Smooth muscle cell (in vitro differentiated cells): Measurements from ENCODE around the gene TIMP2. TPM values are rescaled to one million over a fixed set of nuclear protein-coding genes. Genes with fewer than 3 reads are reported as not detected.

Source experiments
- DNase-seq: peaks from one replicate; lab custom pipeline; 2025; ENCODE audit not compliant: unreplicated experiment; lab: John Stamatoyannopoulos, UW
- H2AFZ ChIP-seq: fragments of 200-600 bp; sonication (generic); 2 replicates; pipeline ENCODE4 v1.6.0; 2016; ENCODE audit warnings: antibody characterized with exemption, low read depth, mild to moderate bottlenecking
- H3F3A ChIP-seq: fragments of 200-600 bp; sonication (generic); 2 replicates; pipeline ENCODE4 v1.6.0; 2017; ENCODE audit warnings: antibody characterized with exemption, low read depth
- H3K27ac ChIP-seq: fragments of 200-600 bp; sonication (generic); 2 replicates; pipeline ENCODE4 v1.5.1; 2016; ENCODE audit warnings: low read depth, mild to moderate bottlenecking
- H3K27me3 ChIP-seq: fragments of 200-600 bp; sonication (generic); 2 replicates; pipeline ENCODE4 v1.6.1; 2016; ENCODE audit warnings: low read depth, mild to moderate bottlenecking
- H3K36me3 ChIP-seq: fragments of 200-600 bp; sonication (generic); 2 replicates; pipeline ENCODE4 v1.5.1; 2016; ENCODE audit warnings: low read depth
- H3K4me1 ChIP-seq: fragments of 200-600 bp; sonication (generic); 2 replicates; pipeline ENCODE4 v1.5.1; 2016; ENCODE audit warnings: low read depth
- H3K4me2 ChIP-seq: fragments of 200-600 bp; sonication (generic); 2 replicates; pipeline ENCODE4 v1.6.0; 2016; ENCODE audit warnings: mild to moderate bottlenecking
- H3K4me3 ChIP-seq: fragments of 200-600 bp; sonication (generic); 2 replicates; pipeline ENCODE4 v1.5.1; 2016; ENCODE audit warnings: mild to moderate bottlenecking
- H3K79me2 ChIP-seq: fragments of 200-600 bp; sonication (generic); 2 replicates; pipeline ENCODE4 v1.6.0; 2016; ENCODE audit warnings: low read depth, mild to moderate bottlenecking
- H3K9ac ChIP-seq: fragments of 200-600 bp; sonication (generic); 2 replicates; pipeline ENCODE4 v1.6.0; 2016; ENCODE audit warnings: low read depth
- H3K9me3 ChIP-seq: fragments of 200-600 bp; sonication (generic); replicated peaks from 2 replicates; pipeline ENCODE4 v1.5.1; 2016; ENCODE audit warnings: low read depth
- H4K20me1 ChIP-seq: fragments of 200-600 bp; sonication (generic); 2 replicates; pipeline ENCODE4 v1.6.0; 2016; ENCODE audit warnings: low read depth
- WGBS: methylation state at CpG from one replicate; pipeline ENCODE4 v1.1.7; 2016; ENCODE audit warnings: low lambda C conversion rate; 5-methylcytosine and 5-hydroxymethylcytosine counted together
- polyA plus RNA-seq: library from polyadenylated mRNA; unstranded; fragments of >200 nt; fragmentation: Nextera tagmentation; extraction: Ambion mirVana; gene quantifications from 2 replicates; pipeline ENCODE4 v1.2.1, GENCODE V29; 2016
- total RNA-seq: library from RNA; depleted of rRNA; stranded (reverse); fragments of >200 nt; gene quantifications from 2 replicates; pipeline ENCODE4 v1.2.3, GENCODE V29; 2014
- TF ChIP-seq, protein P1 (sequence below): fragments of 200-600 bp; sonication (generic); IDR thresholded peaks from 2 replicates; pipeline ENCODE4 v1.5.1; 2017; ENCODE audit warnings: borderline replicate concordance, mild to moderate bottlenecking, antibody characterized with exemption; ENCODE audit not compliant: insufficient read depth, poor library complexity, severe bottlenecking

Gene TIMP2
- total and polyA plus RNA-seq, 2 experiments from 2014 or later = 37.8 to 111 TPM

DNA sequence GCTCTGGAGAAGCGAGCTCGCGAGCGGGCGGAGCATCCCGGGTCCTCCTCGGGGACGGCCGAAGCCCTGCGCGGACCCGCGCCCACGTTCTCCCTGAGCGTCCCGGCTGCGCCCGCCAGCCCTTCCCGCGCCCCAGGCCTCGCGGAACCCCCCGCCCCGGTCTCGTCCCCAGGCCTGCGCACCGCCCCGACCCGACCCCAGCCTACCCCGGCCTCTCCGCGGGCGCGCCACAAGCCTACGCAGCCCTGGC is 84.7 kb downstream of the TIMP2 start:
- Histone ChIP-seq H3K4me2 (peak overlapping the region; percentile 96), H4K20me1 (peaks cover 41% of the 10 kb centered on the region), H3K79me2 (peaks cover 43% of the 10 kb centered on the region), H3K9ac (peak overlapping the region; percentile 95), H3K4me3 (peak overlapping the region; percentile 82), H3K27ac (peak overlapping the region; percentile 96), H3K9me3 (no peaks in the 10 kb centered on the region), H3F3A (no peaks in the 10 kb centered on the region), H3K27me3 (no peaks in the 10 kb centered on the region), H2AFZ (peak overlapping the region; percentile 51), H3K36me3 (no peaks in the 10 kb centered on the region), H3K4me1 (peaks cover 14% of the 10 kb centered on the region)
- WGBS = 0% methylated on average over 6 of the region's 35 CpGs
- TF ChIP-seq, protein P1, sequence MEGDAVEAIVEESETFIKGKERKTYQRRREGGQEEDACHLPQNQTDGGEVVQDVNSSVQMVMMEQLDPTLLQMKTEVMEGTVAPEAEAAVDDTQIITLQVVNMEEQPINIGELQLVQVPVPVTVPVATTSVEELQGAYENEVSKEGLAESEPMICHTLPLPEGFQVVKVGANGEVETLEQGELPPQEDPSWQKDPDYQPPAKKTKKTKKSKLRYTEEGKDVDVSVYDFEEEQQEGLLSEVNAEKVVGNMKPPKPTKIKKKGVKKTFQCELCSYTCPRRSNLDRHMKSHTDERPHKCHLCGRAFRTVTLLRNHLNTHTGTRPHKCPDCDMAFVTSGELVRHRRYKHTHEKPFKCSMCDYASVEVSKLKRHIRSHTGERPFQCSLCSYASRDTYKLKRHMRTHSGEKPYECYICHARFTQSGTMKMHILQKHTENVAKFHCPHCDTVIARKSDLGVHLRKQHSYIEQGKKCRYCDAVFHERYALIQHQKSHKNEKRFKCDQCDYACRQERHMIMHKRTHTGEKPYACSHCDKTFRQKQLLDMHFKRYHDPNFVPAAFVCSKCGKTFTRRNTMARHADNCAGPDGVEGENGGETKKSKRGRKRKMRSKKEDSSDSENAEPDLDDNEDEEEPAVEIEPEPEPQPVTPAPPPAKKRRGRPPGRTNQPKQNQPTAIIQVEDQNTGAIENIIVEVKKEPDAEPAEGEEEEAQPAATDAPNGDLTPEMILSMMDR = no peak
- DNase-seq = no peak

DNA sequence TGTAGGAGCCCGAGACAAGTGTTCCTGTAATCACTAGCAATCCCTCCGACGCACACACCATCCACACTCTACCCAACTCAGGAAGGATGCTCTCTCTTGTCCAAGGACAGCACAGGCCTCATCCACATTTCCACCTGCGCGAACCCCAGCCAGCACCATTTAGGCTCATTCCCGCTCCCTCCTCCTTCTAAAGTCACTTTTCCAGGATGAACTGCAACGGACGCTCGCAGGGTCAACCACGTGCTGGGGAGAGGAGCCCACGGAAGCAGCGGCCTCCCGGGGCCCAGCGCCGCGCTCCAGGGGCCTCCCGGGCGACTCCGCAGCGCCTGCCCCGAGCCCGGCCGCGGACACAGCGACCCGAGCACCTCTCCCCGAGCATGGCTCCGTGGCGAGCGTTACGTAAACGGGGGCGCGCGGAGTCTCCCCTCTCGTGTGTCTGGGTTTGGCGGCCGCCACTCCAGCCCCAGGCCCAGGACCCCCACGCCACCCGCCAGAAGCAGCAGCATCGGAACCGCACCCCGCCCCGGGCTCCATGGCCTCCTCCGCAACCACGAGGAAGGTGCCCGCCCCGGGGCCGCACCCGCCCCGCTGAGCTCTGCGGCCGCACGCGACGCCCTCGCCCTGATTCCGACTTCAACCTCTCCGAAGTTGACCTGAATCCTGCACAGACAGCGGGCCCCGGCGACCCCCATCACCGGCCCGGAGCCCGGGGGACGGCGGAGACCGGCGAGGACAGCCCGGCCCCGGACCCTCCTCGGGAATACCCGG is 85.2 kb downstream of the TIMP2 start:
- H3K4me3 ChIP-seq = peak overlapping the region; percentile 82
- peak overlapping the region; percentile 96 for H3K27ac ChIP-seq
- TF ChIP-seq, protein P1 = no peak
- H3K4me2 ChIP-seq = peak overlapping the region; percentile 96
- DNase-seq = peak; percentile 74
- peak overlapping the region; percentile 51 for H2AFZ ChIP-seq
- 1% methylated on average over 61 of the region's 73 CpGs for WGBS
- H3K9me3 ChIP-seq = no peaks in the 10 kb centered on the region
- no peaks in the 10 kb centered on the region for H3K27me3 ChIP-seq
- peaks cover 43% of the 10 kb centered on the region for H3K79me2 ChIP-seq
- H3F3A ChIP-seq = no peaks in the 10 kb centered on the region
- peaks cover 14% of the 10 kb centered on the region for H3K4me1 ChIP-seq
- H3K9ac ChIP-seq = peak overlapping the region; percentile 95
- H4K20me1 ChIP-seq = peaks cover 41% of the 10 kb centered on the region
- H3K36me3 ChIP-seq = no peaks in the 10 kb centered on the region

DNA sequence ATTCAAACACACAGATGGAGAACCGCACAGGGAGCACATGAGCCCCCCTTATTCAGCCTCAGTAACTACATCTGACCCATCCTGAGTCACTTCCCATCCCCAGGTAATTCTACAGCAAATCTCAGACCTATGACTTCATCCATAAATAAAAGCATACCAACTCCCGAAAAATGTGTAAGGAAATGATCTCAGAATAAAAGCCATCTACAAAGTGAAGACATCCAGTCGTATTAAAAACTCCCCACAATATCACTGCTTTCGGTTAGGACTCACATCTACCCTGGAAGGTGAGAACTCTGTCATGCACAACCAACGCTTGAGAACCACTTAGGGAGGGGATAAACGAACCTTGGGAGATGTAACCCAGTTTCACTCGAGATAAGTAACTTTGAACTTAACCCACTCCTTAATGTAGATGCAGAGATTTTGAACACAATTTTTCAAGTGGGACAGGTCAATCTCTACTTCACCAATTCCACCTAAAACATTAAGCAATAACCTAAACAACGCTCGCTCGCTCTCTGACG is 85.9 kb downstream of the TIMP2 start:
- Histone ChIP-seq H3K4me1 (peaks cover 14% of the 10 kb centered on the region), H3K9ac (peak overlapping the region; percentile 95), H3K27ac (peak overlapping the region; percentile 96), H3K79me2 (peaks cover 45% of the 10 kb centered on the region), H3K36me3 (no peaks in the 10 kb centered on the region), H4K20me1 (peaks cover 41% of the 10 kb centered on the region), H3K9me3 (no peaks in the 10 kb centered on the region), H3K4me2 (peak overlapping the region; percentile 96), H2AFZ (no peak overlapping the region), H3F3A (no peaks in the 10 kb centered on the region), H3K27me3 (no peaks in the 10 kb centered on the region), H3K4me3 (peak overlapping the region; percentile 82)
- WGBS = 23% methylated on average over 11 of the region's 11 CpGs
- no peak for DNase-seq
- TF ChIP-seq, protein P1 = no peak
